CD4-positive, alpha-beta T cell (primary cell): Measurements from ENCODE around the gene C16orf95. TPM values are rescaled to one million over a fixed set of nuclear protein-coding genes. Genes with fewer than 3 reads are reported as not detected.

ENCODE experiments used
- ATAC-seq: fragments of 200-7000 bp; cut with Tn5 transposase; one replicate; pipeline ENCODE4 v1.10.0; 2022; ENCODE audit warnings: mild to moderate bottlenecking; ENCODE audit not compliant: poor library complexity
- CTCF ChIA-PET: fragments of 350-600 bp; sonication (Branson Sonifier 250); formaldehyde crosslinking; loops from one replicate; lab custom pipeline; 2021; ENCODE audit warnings: antibody characterized with exemption, inconsistent platforms; lab: Charles Lee
- POLR2A ChIA-PET: fragments of 350-600 bp; sonication (Branson Sonifier 250); formaldehyde crosslinking; loops from one replicate; lab custom pipeline; 2021; ENCODE audit warnings: antibody characterized with exemption, inconsistent platforms; lab: Charles Lee
- DNase-seq, 14 experiments: peaks; one replicate each; pipeline ENCODE4 v3.0.0-alpha.2; 2013 to 2020; ENCODE audit warnings: mixed read lengths in 2 of 14
- H3K27ac ChIP-seq, 2 donors: one replicate each; pipeline versions ENCODE4 v1.5.1 to v1.7.0; 2013; ENCODE audit warnings: low read length in 2 of 2, low read depth in 1 of 2, mild to moderate bottlenecking in 1 of 2
- H3K27me3 ChIP-seq, 2 experiments: 1 replicate in 1 of 2; 2 replicates in 1 of 2; pipeline versions ENCODE4 v1.6.1 to v1.7.0; 2013; ENCODE audit warnings: low read length in 2 of 2, control low read depth in 1 of 2, mild to moderate bottlenecking in 1 of 2, moderate library complexity in 1 of 2; ENCODE audit not compliant: insufficient read depth in 2 of 2, control insufficient read depth in 1 of 2
- H3K36me3 ChIP-seq: one replicate; pipeline ENCODE4 v1.6.1; 2013; ENCODE audit warnings: low read length, control low read depth; ENCODE audit not compliant: insufficient read depth
- H3K4me1 ChIP-seq: one replicate; pipeline ENCODE4 v1.6.1; 2013; ENCODE audit warnings: low read length, control low read depth; ENCODE audit not compliant: insufficient read depth
- H3K4me3 ChIP-seq: one replicate; pipeline ENCODE4 v1.5.1; 2013; ENCODE audit warnings: mild to moderate bottlenecking, low read length, moderate library complexity
- H3K9me3 ChIP-seq, 2 experiments: 1 replicate in 1 of 2; 2 replicates in 1 of 2; pipeline versions ENCODE4 v1.6.1 to v1.7.0; 2013; ENCODE audit warnings: low read length in 2 of 2, mild to moderate bottlenecking in 2 of 2, control low read depth in 1 of 2, moderate library complexity in 1 of 2; ENCODE audit not compliant: control insufficient read depth in 1 of 2, insufficient read depth in 1 of 2
- H3K27ac Mint-ChIP-seq: one replicate; pipeline ENCODE4 v1.8.0; 2020; ENCODE audit warnings: mixed read lengths
- H3K27me3 Mint-ChIP-seq: one replicate; pipeline ENCODE4 v1.8.0; 2021; ENCODE audit warnings: mixed read lengths
- H3K36me3 Mint-ChIP-seq: one replicate; pipeline ENCODE4 v1.8.0; 2021; ENCODE audit warnings: low read depth, mixed read lengths
- H3K4me1 Mint-ChIP-seq: one replicate; pipeline ENCODE4 v1.8.0; 2021; ENCODE audit warnings: low read depth, mixed read lengths
- H3K4me3 Mint-ChIP-seq: one replicate; pipeline ENCODE4 v1.8.0; 2020; ENCODE audit warnings: mild to moderate bottlenecking, mixed read lengths
- H3K9me3 Mint-ChIP-seq: one replicate; pipeline ENCODE4 v1.8.0; 2020; ENCODE audit warnings: mixed read lengths
- intact Hi-C, 2 experiments: fragments of 100-400 bp; cut with DNase I in 1 of 2; cut with micrococcal nuclease in 1 of 2; formaldehyde crosslinking; loops; one replicate each; pipeline versions ENCODE4 v1.15.1 to v1.9.0; 2023 to 2025; cut with DNase I, micrococcal nuclease
- total RNA-seq, 174 experiments: library from RNA in 2 of 174; stranded (reverse) in 2 of 174; gene quantifications; one replicate each; pipeline ENCODE4 v1.2.3 and lab custom pipeline; 2021 to 2026
- TF ChIP-seq, protein P1 (sequence below): fragments of 200-600 bp; IDR thresholded peaks from one replicate; pipeline ENCODE4 v1.8.0; 2022; ENCODE audit warnings: antibody characterized with exemption, mild to moderate bottlenecking

The C16orf95 gene
- total RNA-seq, 2 experiments from 2014 or later, result 0.74 to 1.2 TPM

DNA sequence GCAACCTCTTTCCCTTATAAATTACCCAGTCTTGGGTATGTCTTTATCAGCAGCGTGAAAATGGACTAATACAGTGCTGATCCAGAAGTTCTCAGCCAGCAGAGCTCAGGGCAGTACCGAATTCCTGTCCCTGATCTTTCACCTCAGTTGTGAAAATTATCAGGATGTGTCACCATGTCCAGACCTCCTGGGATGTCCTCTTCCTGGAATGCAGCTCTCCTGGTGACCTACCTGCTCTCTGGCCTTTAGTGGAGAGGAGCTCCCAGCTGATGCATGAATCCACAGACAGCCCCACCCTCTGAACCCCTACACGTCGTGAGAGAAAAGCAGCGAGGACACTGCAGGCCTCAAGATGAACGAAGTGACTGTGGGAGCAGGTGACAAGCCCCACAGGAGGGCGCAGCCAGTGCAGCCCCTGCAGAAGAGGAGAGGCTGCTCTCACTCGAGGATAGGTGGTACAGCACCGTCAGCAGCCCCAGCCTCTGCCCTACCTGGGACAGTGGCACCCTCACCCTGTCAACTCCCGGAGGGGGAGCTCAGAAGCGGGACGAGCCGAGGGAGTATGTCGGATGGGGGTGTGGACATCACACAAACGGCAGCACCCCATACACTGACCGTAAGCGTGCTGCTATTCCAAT lies 22.0 kb upstream of the C16orf95 start:
- peaks cover 67% of the 10 kb centered on the region for H3K36me3 Mint-ChIP-seq

DNA sequence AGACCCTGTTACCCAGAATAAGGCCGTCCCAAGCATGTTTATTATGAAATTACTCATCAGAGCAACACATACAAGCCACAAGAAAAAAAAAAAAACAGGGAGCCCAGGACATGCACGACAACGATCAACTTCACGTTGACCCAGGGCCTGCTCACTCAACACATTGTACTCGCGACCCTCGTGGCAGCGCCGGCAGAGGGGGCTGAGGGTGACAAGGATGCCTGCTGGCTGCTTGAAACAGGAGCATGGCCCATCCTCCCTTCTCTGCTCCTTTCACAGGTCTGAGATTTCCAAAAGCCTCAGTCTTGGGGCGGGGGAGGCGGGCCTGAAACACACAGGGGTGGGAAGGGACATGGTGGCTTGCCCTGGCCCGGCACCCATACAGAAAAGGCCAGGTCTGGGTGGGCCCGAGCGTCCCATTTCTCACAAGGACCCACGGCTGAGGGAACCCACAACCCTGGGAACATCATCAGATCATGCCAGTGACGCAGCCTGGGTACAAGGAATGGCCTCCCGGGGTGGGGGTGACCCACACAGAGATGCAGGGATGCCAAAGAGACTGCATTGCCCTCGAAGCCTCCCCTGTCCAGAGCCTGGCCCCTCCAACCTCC lies 21.1 kb upstream of the C16orf95 start:
- TF ChIP-seq, protein P1, sequence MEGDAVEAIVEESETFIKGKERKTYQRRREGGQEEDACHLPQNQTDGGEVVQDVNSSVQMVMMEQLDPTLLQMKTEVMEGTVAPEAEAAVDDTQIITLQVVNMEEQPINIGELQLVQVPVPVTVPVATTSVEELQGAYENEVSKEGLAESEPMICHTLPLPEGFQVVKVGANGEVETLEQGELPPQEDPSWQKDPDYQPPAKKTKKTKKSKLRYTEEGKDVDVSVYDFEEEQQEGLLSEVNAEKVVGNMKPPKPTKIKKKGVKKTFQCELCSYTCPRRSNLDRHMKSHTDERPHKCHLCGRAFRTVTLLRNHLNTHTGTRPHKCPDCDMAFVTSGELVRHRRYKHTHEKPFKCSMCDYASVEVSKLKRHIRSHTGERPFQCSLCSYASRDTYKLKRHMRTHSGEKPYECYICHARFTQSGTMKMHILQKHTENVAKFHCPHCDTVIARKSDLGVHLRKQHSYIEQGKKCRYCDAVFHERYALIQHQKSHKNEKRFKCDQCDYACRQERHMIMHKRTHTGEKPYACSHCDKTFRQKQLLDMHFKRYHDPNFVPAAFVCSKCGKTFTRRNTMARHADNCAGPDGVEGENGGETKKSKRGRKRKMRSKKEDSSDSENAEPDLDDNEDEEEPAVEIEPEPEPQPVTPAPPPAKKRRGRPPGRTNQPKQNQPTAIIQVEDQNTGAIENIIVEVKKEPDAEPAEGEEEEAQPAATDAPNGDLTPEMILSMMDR, result no peak
- Histone ChIP-seq H3K27me3 (no peaks in the 10 kb centered on the region), H3K4me1 (no peaks in the 10 kb centered on the region), H3K27ac (no peak overlapping the region), H3K9me3 (no peaks in the 10 kb centered on the region), H3K4me3 (no peak overlapping the region), H3K36me3 (peaks cover 59% of the 10 kb centered on the region)
- ChIA-PET CTCF (no interaction called here), POLR2A (no interaction called here)
- H3K27ac Mint-ChIP-seq, result no peak overlapping the region
- intact Hi-C loops, result no loop called here
- no peak for DNase-seq
- no peaks in the 10 kb centered on the region for H3K9me3 Mint-ChIP-seq
- no peak overlapping the region for H3K4me3 Mint-ChIP-seq
- H3K36me3 Mint-ChIP-seq, result peaks cover 61% of the 10 kb centered on the region
- H3K4me1 Mint-ChIP-seq, result peaks cover 8% of the 10 kb centered on the region
- no peaks in the 10 kb centered on the region for H3K27me3 Mint-ChIP-seq
- no peak for ATAC-seq

More for the DNA sequence above, 22.0 kb upstream of the C16orf95 start:
- intact Hi-C loops, result no loop called here
- H3K4me1 Mint-ChIP-seq, result peaks cover 8% of the 10 kb centered on the region
- H3K27ac Mint-ChIP-seq, result no peak overlapping the region
- no peaks in the 10 kb centered on the region for H3K9me3 Mint-ChIP-seq
- no peak overlapping the region for H3K4me3 Mint-ChIP-seq
- H3K27me3 Mint-ChIP-seq, result no peaks in the 10 kb centered on the region
- TF ChIP-seq, protein P1, result no peak
- Histone ChIP-seq H3K4me1 (peaks cover 5% of the 10 kb centered on the region), H3K9me3 (no peaks in the 10 kb centered on the region), H3K36me3 (peaks cover 60% of the 10 kb centered on the region), H3K27me3 (no peaks in the 10 kb centered on the region), H3K4me3 (no peak overlapping the region), H3K27ac (no peak overlapping the region)
- ChIA-PET POLR2A (no interaction called here), CTCF (no interaction called here)
- ATAC-seq (no peak), DNase-seq (no peak)

- H3K4me1 ChIP-seq, result no peaks in the 10 kb centered on the region
- H3K4me3 ChIP-seq, result no peak overlapping the region
- Mint-ChIP-seq H3K4me1 (peaks cover 8% of the 10 kb centered on the region), H3K36me3 (peaks cover 70% of the 10 kb centered on the region), H3K27ac (peak overlapping the region; percentile 81), H3K4me3 (no peak overlapping the region), H3K9me3 (no peaks in the 10 kb centered on the region), H3K27me3 (no peaks in the 10 kb centered on the region)
- POLR2A ChIA-PET, result no interaction called here
- no peak for DNase-seq
- CTCF ChIA-PET, result no interaction called here
- peaks cover 59% of the 10 kb centered on the region for H3K36me3 ChIP-seq
- no peaks in the 10 kb centered on the region for H3K27me3 ChIP-seq
- no peak for ATAC-seq
- intact Hi-C loops, result no loop called here
- H3K9me3 ChIP-seq, result no peaks in the 10 kb centered on the region
- TF ChIP-seq, protein P1, result no peak
- H3K27ac ChIP-seq, result no peak overlapping the region
Observed at GRCh38 chr16:87337262-87337771, 20.1 kb upstream of the C16orf95 start.
